HCT116 (cell line): ENCODE results near the gene SYNPR. TPM values are rescaled to one million over a fixed set of nuclear protein-coding genes. Genes with fewer than 3 reads are reported as not detected.

Experiments used
- ATAC-seq: fragments of 200-7000 bp; cut with Tn5 transposase; 2 replicates; pipeline ENCODE4 v1.9.1; 2020; ENCODE audit warnings: mild to moderate bottlenecking, moderate library complexity
- BruUV-seq: library from RNA; stranded (reverse); fragments of 400-500 nt; replicated peaks from 2 replicates; lab custom pipeline; 2021; lab: Mats Ljungman, UMichigan
- CTCF ChIA-PET: fragments of 300-600 bp; sonication (Branson Sonifier 250); formaldehyde crosslinking; loops from one replicate; lab custom pipeline; 2021; ENCODE audit warnings: antibody characterized with exemption; lab: Charles Lee
- POLR2A ChIA-PET: fragments of 300-600, 350-600 bp; sonication (Branson Sonifier 250); formaldehyde crosslinking; loops from one replicate; lab custom pipeline; 2021; ENCODE audit warnings: antibody characterized with exemption; lab: Charles Lee
- RAD21 ChIA-PET, 2 experiments: fragments of 300-600 bp; sonication (Branson Sonifier 250); formaldehyde crosslinking; loops; one replicate each; lab custom pipeline; 2023; ENCODE audit warnings: low total read pairs in 2 of 2; ENCODE audit not compliant: uncharacterized antibody in 2 of 2, unreplicated experiment in 2 of 2, low non-redundant PET in 1 of 2; lab: Charles Lee
- DNase-seq: peaks from one replicate; pipeline ENCODE4 v3.0.0-alpha.2; 2010; ENCODE audit warnings: low read depth, low spot score
- H2AFZ ChIP-seq: fragments of 200-600 bp; shearing (Covaris generic), sonication (generic); 2 replicates; pipeline ENCODE4 v1.6.1; 2017; ENCODE audit warnings: low read depth, mixed run types, mixed read lengths, antibody characterized with exemption, low read length; ENCODE audit not compliant: poor library complexity, severe bottlenecking
- H3K27ac ChIP-seq: 2 replicates; pipeline ENCODE4 v1.5.1; 2012; ENCODE audit warnings: low read depth, low read length
- H3K27me3 ChIP-seq: fragments of 200-600 bp; sonication (generic); 2 replicates; pipeline ENCODE4 v1.6.1; 2016; ENCODE audit warnings: mixed run types, low read length, mixed read lengths; ENCODE audit not compliant: insufficient read depth
- H3K36me3 ChIP-seq, 2 experiments: fragments of 200-500 bp in 1 of 2; fragments of 200-600 bp in 1 of 2; sonication (Bioruptor generic) in 1 of 2; sonication (generic) in 1 of 2; 2 replicates each; pipeline versions ENCODE4 v1.5.1 to v1.6.1; 2014 to 2016; ENCODE audit warnings: low read length in 2 of 2, inconsistent platforms in 1 of 2, mixed read lengths in 1 of 2, mixed run types in 1 of 2; ENCODE audit not compliant: insufficient read depth in 2 of 2, control insufficient read depth in 1 of 2
- H3K4me1 ChIP-seq, 2 experiments: fragments of 200-600 bp in 1 of 2; sonication (generic) in 1 of 2; 2 replicates each; pipeline versions ENCODE4 v1.5.1 to v1.6.1; 2012 to 2017; ENCODE audit warnings: low read length in 2 of 2, inconsistent platforms in 1 of 2, mild to moderate bottlenecking in 1 of 2, mixed read lengths in 1 of 2, mixed run types in 1 of 2, moderate library complexity in 1 of 2; ENCODE audit not compliant: insufficient read depth in 2 of 2, control insufficient read depth in 1 of 2
- H3K4me2 ChIP-seq: fragments of 200-600 bp; sonication (generic); 2 replicates; pipeline ENCODE4 v1.6.1; 2017; ENCODE audit warnings: mixed run types, low read length, mixed read lengths
- H3K4me3 ChIP-seq, 2 experiments: fragments of 200-600 bp in 1 of 2; sonication (generic) in 1 of 2; replicated peaks in 1 of 2; 2 replicates each; pipeline ENCODE4 v1.5.1; 2011 to 2016; ENCODE audit warnings: low read length in 2 of 2, control low read depth in 1 of 2, low read depth in 1 of 2, mild to moderate bottlenecking in 1 of 2, mixed read lengths in 1 of 2, mixed run types in 1 of 2
- H3K79me2 ChIP-seq: fragments of 200-600 bp; sonication (generic); 2 replicates; pipeline ENCODE4 v1.6.1; 2017; ENCODE audit warnings: mild to moderate bottlenecking, mixed run types, low read length, moderate library complexity, mixed read lengths; ENCODE audit not compliant: insufficient read depth
- H3K9ac ChIP-seq: fragments of 200-600 bp; sonication (generic); 2 replicates; pipeline ENCODE4 v1.6.1; 2016; ENCODE audit warnings: low read length, mixed read lengths
- H3K9me2 ChIP-seq: fragments of 200-600 bp; sonication (generic), shearing (Covaris generic); 2 replicates; pipeline ENCODE4 v1.6.1; 2017; ENCODE audit warnings: mixed run types, mild to moderate bottlenecking, moderate library complexity; ENCODE audit not compliant: insufficient read depth
- H3K9me3 ChIP-seq, 2 experiments: fragments of 200-500 bp in 1 of 2; fragments of 200-600 bp in 1 of 2; sonication (Bioruptor generic) in 1 of 2; sonication (generic) in 1 of 2; 2 replicates each; pipeline ENCODE4 v1.6.1; 2014 to 2017; ENCODE audit warnings: low read length in 2 of 2, mixed read lengths in 2 of 2, inconsistent platforms in 1 of 2, low read depth in 1 of 2, mild to moderate bottlenecking in 1 of 2, mixed run types in 1 of 2, moderate library complexity in 1 of 2; ENCODE audit not compliant: control insufficient read depth in 1 of 2, insufficient read depth in 1 of 2
- H4K20me1 ChIP-seq: fragments of 200-600 bp; sonication (generic), shearing (Covaris generic); 2 replicates; pipeline ENCODE4 v1.6.1; 2017; ENCODE audit warnings: mixed run types, mild to moderate bottlenecking, moderate library complexity; ENCODE audit not compliant: insufficient read depth
- CEBPB ChIP-seq: IDR thresholded peaks from 2 replicates; pipeline ENCODE4 v1.6.1; 2012; ENCODE audit warnings: low read depth
- ELF1 ChIP-seq: IDR thresholded peaks from 2 replicates; pipeline ENCODE4 v1.6.1; 2012; ENCODE audit warnings: low read depth, borderline replicate concordance
- EZH2 ChIP-seq: fragments of 200-600 bp; sonication (generic); IDR thresholded peaks from 2 replicates; pipeline ENCODE4 v1.6.1; 2017; ENCODE audit warnings: antibody characterized with exemption, mixed run types
- JUND ChIP-seq: IDR thresholded peaks from 2 replicates; pipeline ENCODE4 v1.6.1; 2012
- POLR2A ChIP-seq: IDR thresholded peaks from 2 replicates; pipeline ENCODE4 v1.7.0; 2011; ENCODE audit warnings: borderline replicate concordance; ENCODE audit not compliant: insufficient read depth, insufficient read length; ENCODE audit errors: extremely low read depth
- POLR2AphosphoS5 ChIP-seq: IDR thresholded peaks from 2 replicates; pipeline ENCODE4 v1.6.1; 2011; ENCODE audit warnings: mild to moderate bottlenecking, low read depth, low read length, moderate library complexity
- RAD21 ChIP-seq: IDR thresholded peaks from 2 replicates; pipeline ENCODE4 v1.6.1; 2012; ENCODE audit warnings: low read depth, mild to moderate bottlenecking
- YY1 ChIP-seq: IDR thresholded peaks from 2 replicates; pipeline ENCODE4 v1.6.1; 2011; ENCODE audit warnings: low read length, low read depth, moderate library complexity, mild to moderate bottlenecking; ENCODE audit not compliant: insufficient replicate concordance; ENCODE audit errors: extremely low read depth
- ZBTB33 ChIP-seq: IDR thresholded peaks from 2 replicates; pipeline ENCODE4 v1.6.1; 2011; ENCODE audit warnings: mild to moderate bottlenecking, low read length, moderate library complexity; ENCODE audit not compliant: insufficient replicate concordance; ENCODE audit errors: extremely low read depth
- ZFX ChIP-seq: fragments of 450-650 bp; IDR thresholded peaks from 2 replicates; pipeline ENCODE4 v1.6.1; 2017
- intact Hi-C: fragments of 100-400 bp; cut with micrococcal nuclease; formaldehyde crosslinking; loops from 2 replicates; pipeline ENCODE4 v1.10.0; 2022
- total RNA-seq: library from RNA; stranded (reverse); gene quantifications from one replicate; pipeline ENCODE4 v1.2.1, GENCODE V29; 2021; ENCODE audit not compliant: unreplicated experiment

SYNPR gene
- total RNA-seq, 1 experiment from 2014 or later, result not detected

- no peak for DNase-seq
- RAD21 ChIA-PET, result no interaction called here
- no peak overlapping the region for H3K4me2 ChIP-seq
- CTCF ChIA-PET, result no interaction called here
- TF ChIP-seq EZH2 (no peak), ELF1 (no peak), YY1 (no peak), JUND (no peak), RAD21 (no peak), ZFX (no peak), POLR2AphosphoS5 (no peak), CEBPB (no peak)
- TF ChIP-seq, all 23 proteins: peak for 0
- H3K9me3 ChIP-seq, result no peaks in the 10 kb centered on the region
- H3K79me2 ChIP-seq, result no peaks in the 10 kb centered on the region
- no peak for ATAC-seq
- H2AFZ ChIP-seq, result no peak overlapping the region
- POLR2A ChIA-PET, result no interaction called here
- no peak overlapping the region for H3K9ac ChIP-seq
- intact Hi-C loops, result no loop called here
- H3K4me1 ChIP-seq, result no peaks in the 10 kb centered on the region
- no TSS peak for BruUV-seq
- H3K4me3 ChIP-seq, result no peak overlapping the region
- no peak overlapping the region for H3K27ac ChIP-seq
- H4K20me1 ChIP-seq, result no peaks in the 10 kb centered on the region
- no peaks in the 10 kb centered on the region for H3K9me2 ChIP-seq
- H3K27me3 ChIP-seq, result peaks cover 11% of the 10 kb centered on the region
- H3K36me3 ChIP-seq, result no peaks in the 10 kb centered on the region
Observed at GRCh38 chr3:63611382-63611781, 333.3 kb downstream of the SYNPR start.

- no peaks in the 10 kb centered on the region for H3K36me3 ChIP-seq
- H4K20me1 ChIP-seq, result no peaks in the 10 kb centered on the region
- no peak overlapping the region for H3K4me3 ChIP-seq
- TF ChIP-seq POLR2A (no peak), EZH2 (no peak), POLR2AphosphoS5 (no peak), ZBTB33 (no peak)
- no peak for DNase-seq
- ChIA-PET CTCF (no interaction called here), POLR2A (no interaction called here), RAD21 (no interaction called here)
- no peaks in the 10 kb centered on the region for H3K9me3 ChIP-seq
- no peaks in the 10 kb centered on the region for H3K9me2 ChIP-seq
- H3K79me2 ChIP-seq, result no peaks in the 10 kb centered on the region
- no peak overlapping the region for H3K27ac ChIP-seq
- no peak overlapping the region for H3K9ac ChIP-seq
- intact Hi-C loops, result no loop called here
- no TSS peak for BruUV-seq
- H3K4me2 ChIP-seq, result no peak overlapping the region
- ATAC-seq, result no peak
- no peak overlapping the region for H2AFZ ChIP-seq
- no peaks in the 10 kb centered on the region for H3K4me1 ChIP-seq
- H3K27me3 ChIP-seq, result 0 out of 2 replicates have a peak, but pooled peaks cover 4% of the 10 kb centered on the region
Observed at GRCh38 chr3:63613561-63613960, 335.5 kb downstream of the SYNPR start.
